OCI-LY7 (cell line): Measurements from ENCODE around the gene PITHD1. TPM values are rescaled to one million over a fixed set of nuclear protein-coding genes. Genes with fewer than 3 reads are reported as not detected.

ENCODE experiments used
- BruUV-seq: library from RNA; stranded (reverse); fragments of 400-500 nt; replicated peaks from 2 replicates; lab custom pipeline; 2021; lab: Mats Ljungman, UMichigan
- CTCF ChIA-PET: fragments of 300-600 bp; sonication (Branson Sonifier 250); formaldehyde crosslinking; loops from one replicate; lab custom pipeline; 2022; ENCODE audit warnings: antibody characterized with exemption; ENCODE audit not compliant: unreplicated experiment; lab: Charles Lee
- POLR2A ChIA-PET: fragments of 300-600 bp; sonication (Branson Sonifier 250); formaldehyde crosslinking; loops from one replicate; lab custom pipeline; 2022; ENCODE audit warnings: antibody characterized with exemption; lab: Charles Lee
- DNase-seq: peaks from one replicate; pipeline ENCODE4 v3.0.0-alpha.2; 2015; ENCODE audit warnings: low spot score
- H2AFZ ChIP-seq: fragments of 200-600 bp; sonication (generic), shearing (Covaris generic); 2 replicates; pipeline ENCODE4 v1.6.1; 2014; ENCODE audit warnings: mild to moderate bottlenecking, antibody characterized with exemption, low read length, moderate library complexity
- H3K27ac ChIP-seq: fragments of 200-600 bp; sonication (generic); 2 replicates; pipeline ENCODE4 v1.5.1; 2014; ENCODE audit warnings: mixed run types, low read depth, mild to moderate bottlenecking, moderate library complexity, low read length, inconsistent platforms; ENCODE audit not compliant: poor library complexity, severe bottlenecking
- H3K36me3 ChIP-seq: fragments of 200-600 bp; sonication (generic); 2 replicates; pipeline ENCODE4 v1.6.1; 2014; ENCODE audit warnings: mild to moderate bottlenecking, antibody characterized with exemption, low read length, moderate library complexity, mixed read lengths; ENCODE audit not compliant: insufficient read depth
- H3K4me1 ChIP-seq: fragments of 200-600 bp; sonication (generic); 2 replicates; pipeline ENCODE4 v1.5.1; 2014; ENCODE audit warnings: mild to moderate bottlenecking, low read length; ENCODE audit not compliant: insufficient read depth, poor library complexity, severe bottlenecking
- H3K4me2 ChIP-seq: fragments of 200-600 bp; sonication (generic); 2 replicates; pipeline ENCODE4 v1.6.1; 2014; ENCODE audit warnings: mild to moderate bottlenecking, low read length
- H3K4me3 ChIP-seq: fragments of 200-600 bp; sonication (generic); 2 replicates; pipeline ENCODE4 v1.5.1; 2014; ENCODE audit warnings: mild to moderate bottlenecking, low read depth, low read length; ENCODE audit not compliant: poor library complexity, severe bottlenecking
- H3K79me2 ChIP-seq: fragments of 200-600 bp; sonication (generic); 2 replicates; pipeline ENCODE4 v1.6.1; 2016; ENCODE audit warnings: low read depth, mild to moderate bottlenecking, low read length, moderate library complexity, mixed read lengths; ENCODE audit not compliant: insufficient read depth
- H3K9me2 ChIP-seq: fragments of 200-600 bp; sonication (generic); 2 replicates; pipeline ENCODE4 v1.6.1; 2016; ENCODE audit warnings: mild to moderate bottlenecking, low read length, mixed read lengths; ENCODE audit not compliant: insufficient read depth
- H3K9me3 ChIP-seq: fragments of 200-600 bp; sonication (generic); 2 replicates; pipeline ENCODE4 v1.6.1; 2014; ENCODE audit warnings: mild to moderate bottlenecking, mixed run types, low read length, mixed read lengths
- H4K20me1 ChIP-seq: fragments of 200-600 bp; sonication (generic); 2 replicates; pipeline ENCODE4 v1.6.1; 2014; ENCODE audit warnings: mild to moderate bottlenecking, antibody characterized with exemption, low read length, moderate library complexity, mixed read lengths; ENCODE audit not compliant: insufficient read depth
- EZH2phosphoT487 ChIP-seq: fragments of 200-600 bp; sonication (generic); IDR thresholded peaks from 2 replicates; pipeline ENCODE4 v1.6.1; 2018; ENCODE audit warnings: low read depth, borderline replicate concordance, mild to moderate bottlenecking, mixed run types, antibody characterized with exemption, low read length, moderate library complexity, mixed read lengths
- intact Hi-C: fragments of 100-400 bp; cut with micrococcal nuclease; formaldehyde crosslinking; loops from one replicate; pipeline ENCODE4 v1.10.0; 2022; ENCODE audit not compliant: unreplicated experiment
- total RNA-seq, 2 experiments: library from RNA; depleted of rRNA in 1 of 2; stranded (reverse); fragments of >200 nt in 1 of 2; shearing (Covaris generic) in 1 of 2; gene quantifications; 2 replicates each; pipeline ENCODE4 v1.2.3, GENCODE V29; 2014 to 2022
- TF ChIP-seq, protein P1 (sequence below): fragments of 200-600 bp; sonication (generic); conservative IDR thresholded peaks from 2 replicates; pipeline ENCODE4 v1.5.1; 2014; ENCODE audit warnings: mild to moderate bottlenecking, antibody characterized with exemption, low read length, moderate library complexity, mixed read lengths

Gene PITHD1
- total RNA-seq, 2 experiments from 2014 or later: 63.6 to 89.9 TPM

DNA sequence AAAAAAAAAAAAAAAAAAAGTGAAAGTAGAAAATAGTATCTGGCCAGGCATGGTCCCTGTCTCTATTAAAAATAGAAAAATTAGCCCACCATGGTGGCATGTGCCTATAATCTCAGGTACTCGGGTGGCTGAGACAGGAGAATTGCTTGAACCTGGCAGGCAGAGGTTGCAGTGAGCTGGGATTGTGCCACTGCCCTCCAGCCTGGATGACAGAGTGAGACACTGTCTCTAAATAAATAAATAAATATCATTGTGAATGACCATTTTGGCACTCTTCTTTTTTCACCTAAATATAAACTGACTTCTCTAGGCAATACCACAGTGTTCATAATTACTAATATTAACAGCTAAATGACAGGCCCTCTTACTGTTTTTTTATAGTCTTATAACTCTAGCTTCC lies 20.4 kb upstream of the PITHD1 start:
- H3K4me2 ChIP-seq: no peak overlapping the region
- H3K36me3 ChIP-seq: peaks cover 98% of the 10 kb centered on the region
- no peak overlapping the region for H2AFZ ChIP-seq
- peaks cover 15% of the 10 kb centered on the region for H3K4me1 ChIP-seq
- no peaks in the 10 kb centered on the region for H3K9me3 ChIP-seq
- no peak overlapping the region for H3K27ac ChIP-seq
- H3K4me3 ChIP-seq: no peak overlapping the region
- TF ChIP-seq, protein P1, sequence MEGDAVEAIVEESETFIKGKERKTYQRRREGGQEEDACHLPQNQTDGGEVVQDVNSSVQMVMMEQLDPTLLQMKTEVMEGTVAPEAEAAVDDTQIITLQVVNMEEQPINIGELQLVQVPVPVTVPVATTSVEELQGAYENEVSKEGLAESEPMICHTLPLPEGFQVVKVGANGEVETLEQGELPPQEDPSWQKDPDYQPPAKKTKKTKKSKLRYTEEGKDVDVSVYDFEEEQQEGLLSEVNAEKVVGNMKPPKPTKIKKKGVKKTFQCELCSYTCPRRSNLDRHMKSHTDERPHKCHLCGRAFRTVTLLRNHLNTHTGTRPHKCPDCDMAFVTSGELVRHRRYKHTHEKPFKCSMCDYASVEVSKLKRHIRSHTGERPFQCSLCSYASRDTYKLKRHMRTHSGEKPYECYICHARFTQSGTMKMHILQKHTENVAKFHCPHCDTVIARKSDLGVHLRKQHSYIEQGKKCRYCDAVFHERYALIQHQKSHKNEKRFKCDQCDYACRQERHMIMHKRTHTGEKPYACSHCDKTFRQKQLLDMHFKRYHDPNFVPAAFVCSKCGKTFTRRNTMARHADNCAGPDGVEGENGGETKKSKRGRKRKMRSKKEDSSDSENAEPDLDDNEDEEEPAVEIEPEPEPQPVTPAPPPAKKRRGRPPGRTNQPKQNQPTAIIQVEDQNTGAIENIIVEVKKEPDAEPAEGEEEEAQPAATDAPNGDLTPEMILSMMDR: no peak
- no peak for TF ChIP-seq EZH2phosphoT487
- no peak for DNase-seq
- POLR2A ChIA-PET: interaction anchor here (0.7 kb wide), 2 partner anchors 14 to 84 kb away, joined by 3 to 4 read pairs; no protein-coding TSS in a partner anchor
- BruUV-seq: no TSS peak
- CTCF ChIA-PET: no interaction called here
- H3K79me2 ChIP-seq: no peaks in the 10 kb centered on the region; the same call in 1 of the 2 replicates
- intact Hi-C loops: no loop called here
- H4K20me1 ChIP-seq: 0 out of 2 replicates have a peak, but pooled peaks cover 4% of the 10 kb centered on the region
- H3K9me2 ChIP-seq: no peaks in the 10 kb centered on the region

DNA sequence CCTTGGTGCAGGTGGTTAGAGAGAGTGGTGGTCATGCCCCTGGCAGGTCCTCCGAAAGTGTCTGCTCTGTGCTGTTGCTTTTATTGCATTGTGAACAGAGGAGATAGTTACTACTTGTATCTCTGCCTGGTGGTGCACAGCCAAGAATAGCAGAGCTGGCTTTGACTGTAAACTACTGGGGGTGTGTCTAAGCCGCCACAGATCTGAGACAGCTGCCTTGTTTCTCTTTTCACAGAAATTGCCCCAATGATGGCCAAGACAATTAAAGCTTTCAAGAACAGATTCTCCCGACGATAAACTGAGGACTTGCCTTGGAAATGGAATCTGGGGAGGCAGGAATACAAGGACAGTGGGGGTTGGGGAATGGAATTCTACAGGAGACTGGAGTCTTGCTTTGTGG lies 18.9 kb upstream of the PITHD1 start:
- intact Hi-C loops: no loop called here
- Histone ChIP-seq H3K4me2 (no peak overlapping the region), H3K4me1 (peaks cover 15% of the 10 kb centered on the region), H2AFZ (no peak overlapping the region), H3K79me2 (no peaks in the 10 kb centered on the region), H3K36me3 (peaks cover 98% of the 10 kb centered on the region), H3K27ac (no peak overlapping the region), H3K9me2 (no peaks in the 10 kb centered on the region), H3K4me3 (no peak overlapping the region), H4K20me1 (no peaks in the 10 kb centered on the region), H3K9me3 (no peaks in the 10 kb centered on the region)
- TF ChIP-seq EZH2phosphoT487: no peak
- TF ChIP-seq, protein P1: no peak
- ChIA-PET CTCF (no interaction called here), POLR2A (no interaction called here)
- no peak for DNase-seq
- no TSS peak for BruUV-seq

DNA sequence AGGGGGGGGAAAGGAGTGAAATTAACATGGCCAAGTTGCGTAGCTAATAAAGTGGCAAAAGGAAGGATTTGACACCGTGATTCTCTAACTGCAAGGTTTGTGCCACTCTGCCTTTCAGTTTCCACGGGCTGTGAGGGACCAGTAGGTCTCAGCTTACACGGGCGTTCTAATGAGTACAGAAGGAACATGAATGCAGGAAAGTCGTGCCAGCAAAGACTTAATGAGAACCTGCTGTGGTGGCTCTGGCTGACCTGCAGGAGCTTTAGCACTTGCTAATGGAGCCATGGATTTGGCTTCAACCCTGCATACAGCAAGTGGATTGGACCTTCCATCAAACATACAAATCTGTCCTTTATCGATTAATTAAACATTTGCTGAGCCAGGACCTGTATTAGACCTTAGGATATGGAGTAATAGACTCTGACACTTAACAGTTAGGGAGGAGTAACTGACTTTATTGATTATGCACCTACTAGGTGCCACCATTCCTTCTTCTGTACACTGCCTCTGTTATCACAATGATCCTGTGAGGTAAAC lies 15.1 kb upstream of the PITHD1 start:
- H3K27ac ChIP-seq: no peak overlapping the region
- TF ChIP-seq, protein P1: no peak
- no peak for TF ChIP-seq EZH2phosphoT487
- no peaks in the 10 kb centered on the region for H3K9me2 ChIP-seq
- no peaks in the 10 kb centered on the region for H4K20me1 ChIP-seq
- H3K36me3 ChIP-seq: peaks cover 79% of the 10 kb centered on the region
- no peak for DNase-seq
- no peak overlapping the region for H2AFZ ChIP-seq
- no TSS peak for BruUV-seq
- ChIA-PET POLR2A (interaction anchor here (0.7 kb wide), 1 partner anchor 81 kb away, joined by 3 read pairs; no protein-coding TSS in a partner anchor), CTCF (no interaction called here)
- H3K79me2 ChIP-seq: no peaks in the 10 kb centered on the region
- intact Hi-C loops: no loop called here
- H3K4me1 ChIP-seq: peaks cover 15% of the 10 kb centered on the region
- H3K4me3 ChIP-seq: no peak overlapping the region
- no peaks in the 10 kb centered on the region for H3K9me3 ChIP-seq
- H3K4me2 ChIP-seq: no peak overlapping the region
